ENCODE results near the gene CELSR1.

The CELSR1 gene

GRCh38 chr22:46569055-46569847 is 31.8 kb upstream of the CELSR1 start:
- no peak overlapping the region for H3K27ac ChIP-seq
- TF ChIP-seq, protein P1, sequence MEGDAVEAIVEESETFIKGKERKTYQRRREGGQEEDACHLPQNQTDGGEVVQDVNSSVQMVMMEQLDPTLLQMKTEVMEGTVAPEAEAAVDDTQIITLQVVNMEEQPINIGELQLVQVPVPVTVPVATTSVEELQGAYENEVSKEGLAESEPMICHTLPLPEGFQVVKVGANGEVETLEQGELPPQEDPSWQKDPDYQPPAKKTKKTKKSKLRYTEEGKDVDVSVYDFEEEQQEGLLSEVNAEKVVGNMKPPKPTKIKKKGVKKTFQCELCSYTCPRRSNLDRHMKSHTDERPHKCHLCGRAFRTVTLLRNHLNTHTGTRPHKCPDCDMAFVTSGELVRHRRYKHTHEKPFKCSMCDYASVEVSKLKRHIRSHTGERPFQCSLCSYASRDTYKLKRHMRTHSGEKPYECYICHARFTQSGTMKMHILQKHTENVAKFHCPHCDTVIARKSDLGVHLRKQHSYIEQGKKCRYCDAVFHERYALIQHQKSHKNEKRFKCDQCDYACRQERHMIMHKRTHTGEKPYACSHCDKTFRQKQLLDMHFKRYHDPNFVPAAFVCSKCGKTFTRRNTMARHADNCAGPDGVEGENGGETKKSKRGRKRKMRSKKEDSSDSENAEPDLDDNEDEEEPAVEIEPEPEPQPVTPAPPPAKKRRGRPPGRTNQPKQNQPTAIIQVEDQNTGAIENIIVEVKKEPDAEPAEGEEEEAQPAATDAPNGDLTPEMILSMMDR (IDR thresholded peaks at IDR 0.05): no peak
- H3K27me3 ChIP-seq: no peaks in the 10 kb centered on the region
- no peak overlapping the region for H3K4me3 ChIP-seq (ENCODE audit: low read depth in 1 of 2, low read length in 1 of 2)
- peaks cover 6 to 8% of the 10 kb centered on the region in 2 experiments for H3K4me1 ChIP-seq (ENCODE audit: control insufficient read depth in 1 of 2, insufficient read depth in 1 of 2, low read depth in 1 of 2, low read length in 1 of 2)
- no peaks in the 10 kb centered on the region for H3K36me3 ChIP-seq
- peaks cover 6% of the 10 kb centered on the region for H3K9me3 ChIP-seq

- Histone ChIP-seq H3K27ac (no peak overlapping the region), H3K4me3 (ENCODE audit: low read depth in 1 of 2, low read length in 1 of 2) (no peak overlapping the region), H3K27me3 (no peaks in the 10 kb centered on the region), H3K9me3 (peaks cover 6% of the 10 kb centered on the region), H3K4me1 (ENCODE audit: control insufficient read depth in 1 of 2, insufficient read depth in 1 of 2, low read depth in 1 of 2, low read length in 1 of 2) (peaks cover 10 to 11% of the 10 kb centered on the region in 2 experiments), H3K36me3 (no peaks in the 10 kb centered on the region)
- TF ChIP-seq, protein P1 (IDR thresholded peaks at IDR 0.05): no peak
Observed at GRCh38 chr22:46568102-46568809, 30.8 kb upstream of the CELSR1 start.

GRCh38 chr22:46567471-46567870 is 30.1 kb upstream of the CELSR1 start:
- Histone ChIP-seq H3K9me3 (peaks cover 6% of the 10 kb centered on the region), H3K36me3 (no peaks in the 10 kb centered on the region), H3K4me1 (ENCODE audit: control insufficient read depth in 1 of 2, insufficient read depth in 1 of 2, low read depth in 1 of 2, low read length in 1 of 2) (peaks cover 11 to 13% of the 10 kb centered on the region in 2 experiments), H3K27me3 (no peaks in the 10 kb centered on the region), H3K27ac (no peak overlapping the region), H3K4me3 (ENCODE audit: low read depth in 1 of 2, low read length in 1 of 2) (no peak overlapping the region)
- TF ChIP-seq, protein P1 (IDR thresholded peaks at IDR 0.05): no peak

DNA sequence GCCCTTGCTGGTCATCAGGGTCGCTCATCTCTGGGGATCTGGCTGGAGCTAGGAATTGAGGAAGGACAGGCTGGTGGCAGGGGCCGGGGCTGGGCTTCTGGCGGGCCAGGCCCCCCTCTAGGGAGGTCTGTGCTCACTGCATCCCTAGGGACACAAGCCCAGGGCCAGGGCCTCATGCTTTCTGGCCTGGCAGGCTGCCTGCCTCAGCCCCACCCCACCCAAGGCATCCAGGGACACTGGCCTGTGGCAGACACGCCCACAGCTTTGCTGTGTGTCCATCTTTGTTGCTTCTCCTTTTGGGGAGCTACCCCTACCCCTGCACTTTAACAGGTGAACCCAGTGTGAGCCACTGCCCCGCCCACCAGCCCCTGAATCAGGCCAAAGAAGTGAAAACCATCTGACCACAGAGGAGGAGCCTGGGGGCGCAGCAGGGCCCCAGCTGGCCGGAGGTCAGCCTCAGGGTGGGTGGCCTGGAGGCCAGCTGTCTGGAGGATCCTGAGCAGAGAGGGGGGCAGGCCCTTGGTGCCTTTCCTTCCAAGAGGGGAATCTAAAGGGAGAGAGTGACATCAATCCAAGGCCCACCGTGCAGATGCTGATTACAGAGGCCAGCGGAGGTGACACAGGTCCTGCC is 26.8 kb upstream of the CELSR1 start:
- TF ChIP-seq, protein P1 (IDR thresholded peaks at IDR 0.05): no peak
- no peaks in the 10 kb centered on the region for H3K9me3 ChIP-seq
- H3K4me3 ChIP-seq (ENCODE audit: low read depth in 1 of 2, low read length in 1 of 2): no peak overlapping the region
- no peaks in the 10 kb centered on the region for H3K27me3 ChIP-seq
- no peaks in the 10 kb centered on the region for H3K36me3 ChIP-seq
- no peak overlapping the region for H3K27ac ChIP-seq
- H3K4me1 ChIP-seq (ENCODE audit: control insufficient read depth in 1 of 2, insufficient read depth in 1 of 2, low read depth in 1 of 2, low read length in 1 of 2): peaks cover 11 to 14% of the 10 kb centered on the region in 2 experiments

- no peak overlapping the region for H3K27ac ChIP-seq
- H3K4me1 ChIP-seq (ENCODE audit: control insufficient read depth in 1 of 2, insufficient read depth in 1 of 2, low read depth in 1 of 2, low read length in 1 of 2): peaks cover 11 to 14% of the 10 kb centered on the region in 2 experiments
- H3K36me3 ChIP-seq: no peaks in the 10 kb centered on the region
- peak overlapping the region in 1 of 2 experiments; percentile 29 for H3K4me3 ChIP-seq (ENCODE audit: low read depth in 1 of 2, low read length in 1 of 2)
- no peaks in the 10 kb centered on the region for H3K9me3 ChIP-seq
- no peaks in the 10 kb centered on the region for H3K27me3 ChIP-seq
- TF ChIP-seq, protein P1 (IDR thresholded peaks at IDR 0.05): peak; percentile 78
Observed at GRCh38 chr22:46563381-46564083, 26.1 kb upstream of the CELSR1 start.
